ENCODE data around the gene PLPPR2. TPM values are rescaled to one million over a fixed set of nuclear protein-coding genes. Genes with fewer than 3 reads are reported as not detected.
"Not testable (repeated sequence)": the region's sequence is repeated elsewhere in the genome, so short reads cannot be mapped to it uniquely, and the experiment has no call there.

PLPPR2 gene
- total RNA-seq, 1 experiment from 2014 or later: 25.1 TPM

- DNase-seq (ENCODE audit: low read depth): no peak
These were observed 41.9 kb downstream of the PLPPR2 start for GRCh38 chr19:11397089-11397610.

GRCh38 chr19:11399667-11400066 lies 44.4 kb downstream of the PLPPR2 start:
- DNase-seq (ENCODE audit: low read depth): no peak

- DNase-seq (ENCODE audit: low read depth): no peak
These were observed 45.6 kb downstream of the PLPPR2 start for GRCh38 chr19:11400798-11401197.

GRCh38 chr19:11401808-11402543 lies 46.7 kb downstream of the PLPPR2 start:
- no peak for DNase-seq (ENCODE audit: low read depth)

GRCh38 chr19:11404588-11405222 lies 49.5 kb downstream of the PLPPR2 start:
- no peak for DNase-seq (ENCODE audit: low read depth)

GRCh38 chr19:11405846-11406643 lies 50.8 kb downstream of the PLPPR2 start:
- DNase-seq (ENCODE audit: low read depth): no peak

- not testable (repeated sequence) for DNase-seq (ENCODE audit: low read depth)
These were observed 51.5 kb downstream of the PLPPR2 start for GRCh38 chr19:11406703-11407236.

- DNase-seq (ENCODE audit: low read depth): no peak
These were observed 53.4 kb downstream of the PLPPR2 start for GRCh38 chr19:11408591-11408990.

GRCh38 chr19:11410682-11411081 lies 55.5 kb downstream of the PLPPR2 start:
- DNase-seq (ENCODE audit: low read depth): peak; percentile 51

GRCh38 chr19:11414544-11414943 lies 59.3 kb downstream of the PLPPR2 start:
- no peak for DNase-seq (ENCODE audit: low read depth)

Other genes with a start within 250 kb of the PLPPR2 start
- gene SPC24, start 199.7 kb upstream of the PLPPR2 start, total RNA-seq (2014; rRNA removed): 105 and 142 TPM in 2 replicates
- 336 and 345 TPM in 2 replicates for gene KANK2, start 157.9 kb upstream of the PLPPR2 start, total RNA-seq (2014; rRNA removed)
- gene ANGPTL8, start 115.8 kb upstream of the PLPPR2 start, total RNA-seq (2014; rRNA removed): not detected in 2 replicates
- gene DOCK6, start 92.9 kb upstream of the PLPPR2 start, total RNA-seq (2014; rRNA removed): 19.4 and 33.0 TPM in 2 replicates
- gene TSPAN16, start 59.3 kb upstream of the PLPPR2 start, total RNA-seq (2014; rRNA removed): not detected in 2 replicates
- 1.3 and 1.5 TPM in 2 replicates for gene RAB3D, start 15.8 kb upstream of the PLPPR2 start, total RNA-seq (2014; rRNA removed)
- gene TMEM205, start 9.2 kb upstream of the PLPPR2 start, total RNA-seq (2014; rRNA removed): 158 and 174 TPM in 2 replicates
- gene CCDC159, start 8.9 kb upstream of the PLPPR2 start, total RNA-seq (2014; rRNA removed): 2.8 and 3.6 TPM in 2 replicates
- 1.5 and 2.2 TPM in 2 replicates for gene SWSAP1, start 19.2 kb downstream of the PLPPR2 start, total RNA-seq (2014; rRNA removed)
- gene EPOR, start 28.9 kb downstream of the PLPPR2 start, total RNA-seq (2014; rRNA removed): 7.7 and 8.3 TPM in 2 replicates
- 3.2 and 5.6 TPM in 2 replicates for gene RGL3, start 63.9 kb downstream of the PLPPR2 start, total RNA-seq (2014; rRNA removed)
- 0.38 and 0.75 TPM in 2 replicates for gene ODAD3, start 79.7 kb downstream of the PLPPR2 start, total RNA-seq (2014; rRNA removed)
- 164 and 193 TPM in 2 replicates for gene PRKCSH, start 80.2 kb downstream of the PLPPR2 start, total RNA-seq (2014; rRNA removed)
- gene ELAVL3, start 125.6 kb downstream of the PLPPR2 start, total RNA-seq (2014; rRNA removed): not detected in 2 replicates
- gene ZNF653, start 150.4 kb downstream of the PLPPR2 start, total RNA-seq (2014; rRNA removed): 7.3 and 12.0 TPM in 2 replicates
- gene ECSIT, start 173.7 kb downstream of the PLPPR2 start, total RNA-seq (2014; rRNA removed): 24.8 and 32.1 TPM in 2 replicates
- gene CNN1, start 183.4 kb downstream of the PLPPR2 start, total RNA-seq (2014; rRNA removed): 0.58 and 1.0 TPM in 2 replicates
- 42.1 and 44.7 TPM in 2 replicates for gene ELOF1, start 203.8 kb downstream of the PLPPR2 start, total RNA-seq (2014; rRNA removed)
- 0.34 and 0.38 TPM in 2 replicates for gene ACP5, start 222.2 kb downstream of the PLPPR2 start, total RNA-seq (2014; rRNA removed)
- gene ZNF627, start 242.1 kb downstream of the PLPPR2 start, total RNA-seq (2014; rRNA removed): 18.8 and 19.2 TPM in 2 replicates

All from LHCN-M2 (cell line).